Pancreas (tissue), 10 donors: ENCODE data around the gene ATXN10. TPM values are rescaled to one million over a fixed set of nuclear protein-coding genes. Genes with fewer than 3 reads are reported as not detected.

ENCODE experiments used
- ATAC-seq, 4 donors: fragments of 200-7000 bp; cut with Tn5 transposase; one replicate each; pipeline versions ENCODE4 v1.8.0 to v1.9.1; 2020; ENCODE audit warnings: mild to moderate bottlenecking in 4 of 4, moderate library complexity in 4 of 4
- DNase-seq, 6 donors: peaks; one replicate each; pipeline ENCODE4 v3.0.0-alpha.2; 2020
- FAIRE-seq: peaks from 2 replicates; lab custom pipeline; 2012; peaks lifted over from hg19 to GRCh38; lab: Jason Lieb, UNC
- H3K27ac ChIP-seq, 4 donors: fragments of 200-600 bp; sonication (generic); 1 replicate in 3 of 4; 2 replicates in 1 of 4; pipeline versions ENCODE4 v1.5.0 to v1.8.0; 2020
- H3K27me3 ChIP-seq, 4 donors: fragments of 200-600 bp; one replicate each; pipeline ENCODE4 v1.8.0; 2021
- H3K36me3 ChIP-seq, 3 donors: fragments of 200-600 bp; sonication (generic) in 1 of 3; one replicate each; pipeline versions ENCODE4 v1.5.0 to v1.8.0; 2020 to 2021
- H3K4me1 ChIP-seq, 3 donors: fragments of 200-600 bp; one replicate each; pipeline ENCODE4 v1.8.0; 2021
- H3K4me3 ChIP-seq, 4 donors: fragments of 200-600 bp; sonication (generic) in 2 of 4; one replicate each; pipeline versions ENCODE4 v1.5.0 to v1.8.0; 2020 to 2021
- H3K9me3 ChIP-seq, 4 donors: fragments of 200-600 bp; one replicate each; pipeline ENCODE4 v1.8.0; 2021
- WGBS, 2 donors: extraction: QIAGEN DNeasy Blood & Tissue Kit; methylation state at CpG; one replicate each; pipeline ENCODE4 v1.1.7; 2013; 5-methylcytosine and 5-hydroxymethylcytosine counted together
- intact Hi-C, 3 donors: fragments of 100-400 bp; cut with DNase I; formaldehyde crosslinking; loops; one replicate each; pipeline versions ENCODE4 v1.11.1 to v1.14.2; 2022
- polyA plus RNA-seq, 2 donors: library from polyadenylated mRNA; stranded (reverse); fragments of 200-250 nt; gene quantifications; one replicate each; pipeline ENCODE4 v1.2.3, GENCODE V29; 2013
- total RNA-seq, 6 donors: library from RNA; stranded (reverse); fragmentation: NEBNext Ultra II Directional in 4 of 6; extraction: Animal tissue kit (Norgen Biotek cat#: 25700) in 4 of 6; gene quantifications; one replicate each; pipeline versions ENCODE4 v1.2.1 to v1.2.4, GENCODE V29; 2021 to 2023
- TF ChIP-seq, protein P1 (sequence below), 4 donors: fragments of 200-600 bp; sonication (generic) in 3 of 4; IDR thresholded peaks; one replicate each; pipeline versions ENCODE4 v1.5.0 to v1.8.0; 2021; ENCODE audit warnings: antibody characterized with exemption in 4 of 4
- donor health status: healthy with polysubstance abuse.
- donor health status: DM: no; HTN: no; CAD: no; lungs with moderate emphysema.
- donor health status: DM: no; HTN: no; CAD: no.
- donor health status: control.
- donor health status: control.
- donor health status: Bipolar disorder and iron deficiency.
- donor health status: DM: yes; HTN: yes; CAD: no.
- donor health status: DM: no; HTN: no; CAD: no.
- donor health status: DM: no; HTN: no; CAD: no.
- donor health status: DM: yes; HTN: yes; CAD: no.

The ATXN10 gene
- total and polyA plus RNA-seq, 8 donors, result 19.1 to 75.1 (median 62.4) TPM

DNA sequence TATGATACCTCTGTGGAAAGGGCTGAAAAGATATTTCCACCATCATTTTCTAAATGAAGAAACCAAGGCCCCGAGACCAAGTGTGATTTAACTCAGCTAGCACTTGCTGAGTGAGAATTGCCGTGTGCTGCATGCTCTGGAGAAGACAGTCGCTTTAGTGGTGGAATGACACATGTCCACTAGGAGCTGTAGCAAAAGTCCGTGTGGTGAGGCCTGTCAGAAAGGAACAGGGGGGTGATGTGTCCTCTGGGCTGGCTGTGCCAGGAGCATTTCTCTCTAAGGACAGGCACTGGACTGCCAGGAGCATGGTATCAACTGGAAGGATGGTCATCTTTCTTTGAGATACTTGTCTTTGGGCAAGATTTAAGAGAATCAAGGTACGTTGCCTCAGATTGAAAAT lies 72.8 kb downstream of the ATXN10 start:
- FAIRE-seq, result no peak
- no peaks in the 10 kb centered on the region for H3K9me3 ChIP-seq
- no peak for ATAC-seq
- no peak overlapping the region for H3K27ac ChIP-seq
- DNase-seq, result no peak
- peaks cover 0 to 9% (median 0%) of the 10 kb centered on the region in 3 donors for H3K4me1 ChIP-seq
- intact Hi-C loops, result no loop called here
- no peaks in the 10 kb centered on the region for H3K27me3 ChIP-seq
- WGBS, 2 donors, result 83 to 89% methylated on average over 5 of the region's 5 CpGs
- peaks cover 0 to 27% (median 0%) of the 10 kb centered on the region in 3 donors for H3K36me3 ChIP-seq
- TF ChIP-seq, protein P1, sequence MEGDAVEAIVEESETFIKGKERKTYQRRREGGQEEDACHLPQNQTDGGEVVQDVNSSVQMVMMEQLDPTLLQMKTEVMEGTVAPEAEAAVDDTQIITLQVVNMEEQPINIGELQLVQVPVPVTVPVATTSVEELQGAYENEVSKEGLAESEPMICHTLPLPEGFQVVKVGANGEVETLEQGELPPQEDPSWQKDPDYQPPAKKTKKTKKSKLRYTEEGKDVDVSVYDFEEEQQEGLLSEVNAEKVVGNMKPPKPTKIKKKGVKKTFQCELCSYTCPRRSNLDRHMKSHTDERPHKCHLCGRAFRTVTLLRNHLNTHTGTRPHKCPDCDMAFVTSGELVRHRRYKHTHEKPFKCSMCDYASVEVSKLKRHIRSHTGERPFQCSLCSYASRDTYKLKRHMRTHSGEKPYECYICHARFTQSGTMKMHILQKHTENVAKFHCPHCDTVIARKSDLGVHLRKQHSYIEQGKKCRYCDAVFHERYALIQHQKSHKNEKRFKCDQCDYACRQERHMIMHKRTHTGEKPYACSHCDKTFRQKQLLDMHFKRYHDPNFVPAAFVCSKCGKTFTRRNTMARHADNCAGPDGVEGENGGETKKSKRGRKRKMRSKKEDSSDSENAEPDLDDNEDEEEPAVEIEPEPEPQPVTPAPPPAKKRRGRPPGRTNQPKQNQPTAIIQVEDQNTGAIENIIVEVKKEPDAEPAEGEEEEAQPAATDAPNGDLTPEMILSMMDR (IDR thresholded peaks at IDR 0.05), result no peak
- no peak overlapping the region for H3K4me3 ChIP-seq

DNA sequence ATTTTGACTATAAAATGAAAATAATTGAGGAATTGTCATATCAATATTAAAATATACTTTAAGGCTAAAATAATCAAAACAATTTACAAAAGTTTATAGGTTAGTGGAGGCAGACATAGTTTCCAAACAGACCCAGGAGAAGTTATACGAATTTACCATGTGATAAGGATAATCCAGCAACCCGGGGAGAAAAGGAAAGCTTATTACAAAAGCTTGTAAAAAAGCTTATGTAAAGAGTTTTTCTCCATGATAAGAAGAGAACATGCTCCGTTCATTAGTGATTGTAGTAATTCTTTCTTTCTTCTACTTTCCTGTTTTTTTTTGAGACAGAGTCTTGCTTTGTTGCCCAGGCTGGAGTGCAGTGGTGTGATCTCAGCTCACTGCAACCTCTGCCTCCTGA lies 79.0 kb downstream of the ATXN10 start:
- ATAC-seq, result no peak
- no peaks in the 10 kb centered on the region for H3K27me3 ChIP-seq
- no peak for FAIRE-seq
- intact Hi-C loops, result no loop called here
- no peak overlapping the region for H3K4me3 ChIP-seq
- no peaks in the 10 kb centered on the region for H3K4me1 ChIP-seq
- H3K9me3 ChIP-seq, result no peaks in the 10 kb centered on the region
- TF ChIP-seq, protein P1 (IDR thresholded peaks at IDR 0.05), result no peak
- WGBS, 2 donors, result 91 to 92% methylated on average over 3 of the region's 3 CpGs
- DNase-seq, result no peak
- no peak overlapping the region for H3K27ac ChIP-seq
- no peaks in the 10 kb centered on the region for H3K36me3 ChIP-seq

DNA sequence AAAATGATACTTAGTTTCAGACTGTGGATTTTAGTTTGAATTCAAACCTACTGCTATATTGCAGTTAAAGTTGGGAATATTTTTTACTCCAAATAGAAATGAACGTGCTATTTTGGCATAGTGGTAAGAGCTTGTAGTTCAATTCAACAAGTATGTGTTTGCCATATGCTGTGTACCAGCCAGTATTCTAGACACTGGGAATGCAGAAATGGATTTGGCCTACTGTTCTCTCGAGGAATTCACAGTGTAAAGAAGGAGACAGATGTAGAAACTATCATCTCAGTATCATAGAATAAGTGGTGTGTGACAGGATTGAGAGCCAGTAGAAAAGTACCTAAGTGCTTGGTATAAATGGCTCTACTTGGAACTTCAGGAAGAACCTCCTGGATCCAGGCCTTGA lies 80.4 kb downstream of the ATXN10 start:
- no peak for DNase-seq
- no peak for ATAC-seq
- Histone ChIP-seq H3K27ac (no peak overlapping the region), H3K4me3 (no peak overlapping the region), H3K27me3 (no peaks in the 10 kb centered on the region), H3K4me1 (no peaks in the 10 kb centered on the region), H3K9me3 (no peaks in the 10 kb centered on the region), H3K36me3 (no peaks in the 10 kb centered on the region)
- FAIRE-seq, result no peak
- WGBS, 2 donors, result 94 to 95% methylated on average over 2 of the region's 2 CpGs
- intact Hi-C loops, result no loop called here
- TF ChIP-seq, protein P1 (IDR thresholded peaks at IDR 0.05), result no peak

DNA sequence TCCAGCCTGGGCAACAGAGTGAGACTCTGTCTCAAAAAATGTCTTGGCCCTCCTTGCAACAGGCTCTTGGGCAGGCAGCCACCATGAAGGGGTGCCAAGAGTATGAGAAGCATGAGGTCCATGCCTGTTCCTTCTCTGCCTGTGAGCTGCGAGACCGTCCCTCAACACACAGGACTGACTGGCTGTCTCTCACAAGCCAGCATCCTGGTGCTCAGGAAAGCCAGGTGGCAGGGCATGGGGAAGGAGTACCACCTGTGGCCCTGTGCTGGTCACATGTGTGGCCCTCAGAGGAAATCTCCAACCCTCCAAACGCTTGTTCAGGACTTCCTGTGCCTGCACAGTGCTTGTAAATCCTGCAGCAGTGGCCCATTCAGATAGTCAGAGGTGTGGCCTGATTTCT lies 83.2 kb downstream of the ATXN10 start:
- Histone ChIP-seq H3K27ac (no peak overlapping the region), H3K4me3 (no peak overlapping the region), H3K9me3 (no peaks in the 10 kb centered on the region), H3K27me3 (no peaks in the 10 kb centered on the region), H3K36me3 (no peaks in the 10 kb centered on the region), H3K4me1 (no peaks in the 10 kb centered on the region)
- intact Hi-C loops, result no loop called here
- TF ChIP-seq, protein P1 (IDR thresholded peaks at IDR 0.05), result no peak
- WGBS, 2 donors, result 93 to 94% methylated on average over 3 of the region's 3 CpGs
- ATAC-seq (no peak), FAIRE-seq (no peak), DNase-seq (no peak)

DNA sequence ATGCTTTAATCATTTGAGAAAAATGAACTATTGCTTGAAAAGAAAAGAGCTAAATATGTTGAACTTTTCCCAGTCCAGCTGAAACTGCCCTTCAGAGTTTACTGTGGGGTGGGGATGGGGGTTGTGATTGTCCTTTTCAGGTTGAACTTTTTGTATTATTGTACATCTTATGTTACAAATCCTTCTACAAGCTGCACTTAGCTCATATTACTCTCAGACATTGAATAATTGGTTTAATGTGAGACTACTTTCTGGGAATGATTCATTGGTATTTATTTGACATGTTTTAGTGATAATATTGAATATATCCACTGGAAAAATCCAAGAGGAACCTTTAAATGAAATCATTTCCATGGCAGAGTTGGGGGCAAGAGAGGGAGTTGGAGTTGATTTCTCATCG lies 84.9 kb downstream of the ATXN10 start:
- H3K27me3 ChIP-seq, result no peaks in the 10 kb centered on the region
- DNase-seq (no peak), FAIRE-seq (no peak), ATAC-seq (no peak)
- H3K4me3 ChIP-seq, result no peak overlapping the region
- TF ChIP-seq, protein P1 (IDR thresholded peaks at IDR 0.05), result no peak
- no peak overlapping the region for H3K27ac ChIP-seq
- intact Hi-C loops, result no loop called here
- no peaks in the 10 kb centered on the region for H3K9me3 ChIP-seq
- 46 to 53% methylated on average over 1 of the region's 1 CpG for WGBS, 2 donors
- no peaks in the 10 kb centered on the region for H3K4me1 ChIP-seq
- no peaks in the 10 kb centered on the region for H3K36me3 ChIP-seq
